Iris pigment epithelial cell (primary cell): ENCODE data around the gene KCNK13.
"Not testable (repeated sequence)": the region's sequence is repeated elsewhere in the genome, so short reads cannot be mapped to it uniquely, and the experiment has no call there.

ENCODE experiments used
- DNase-seq: peaks from one replicate; pipeline ENCODE4 v3.0.0-alpha.2; 2011; ENCODE audit warnings: low read depth

KCNK13 gene

GRCh38 chr14:90060965-90061684 lies 669 bp upstream of the KCNK13 start:
- DNase-seq: peak; percentile 9

- DNase-seq: peak; percentile 16
Observed at GRCh38 chr14:90062127-90062794, 467 bp downstream of the KCNK13 start.

- no peak for DNase-seq
Observed at GRCh38 chr14:90062822-90063539, 1.2 kb downstream of the KCNK13 start.

- DNase-seq: no peak
Observed at GRCh38 chr14:90072350-90072749, 10.6 kb downstream of the KCNK13 start.

GRCh38 chr14:90079576-90079975 lies 17.8 kb downstream of the KCNK13 start:
- no peak for DNase-seq

- peak; percentile 93 for DNase-seq
Observed at GRCh38 chr14:90087433-90087832, 25.6 kb downstream of the KCNK13 start.

- DNase-seq: no peak
Observed at GRCh38 chr14:90088176-90088575, 26.4 kb downstream of the KCNK13 start.

- not testable (repeated sequence) for DNase-seq
Observed at GRCh38 chr14:90089486-90089885, 27.7 kb downstream of the KCNK13 start.

GRCh38 chr14:90091393-90091792 lies 29.6 kb downstream of the KCNK13 start:
- peak; percentile 84 for DNase-seq

GRCh38 chr14:90093942-90094595 lies 32.3 kb downstream of the KCNK13 start:
- peak; percentile 81 for DNase-seq

GRCh38 chr14:90095096-90095495 lies 33.3 kb downstream of the KCNK13 start:
- no peak for DNase-seq

- no peak for DNase-seq
Observed at GRCh38 chr14:90096566-90096965, 34.8 kb downstream of the KCNK13 start.

GRCh38 chr14:90103808-90104207 lies 42.0 kb downstream of the KCNK13 start:
- DNase-seq: no peak

- DNase-seq: peak; percentile 9
Observed at GRCh38 chr14:90105756-90106155, 44.0 kb downstream of the KCNK13 start.

- DNase-seq: no peak
Observed at GRCh38 chr14:90107789-90108188, 46.0 kb downstream of the KCNK13 start.

GRCh38 chr14:90109858-90110257 lies 48.1 kb downstream of the KCNK13 start:
- peak; percentile 3 for DNase-seq

- peak; percentile 77 for DNase-seq
Observed at GRCh38 chr14:90111895-90112534, 50.2 kb downstream of the KCNK13 start.

GRCh38 chr14:90114554-90114953 lies 52.8 kb downstream of the KCNK13 start:
- no peak for DNase-seq

GRCh38 chr14:90115780-90116179 lies 54.0 kb downstream of the KCNK13 start:
- no peak for DNase-seq

- no peak for DNase-seq
Observed at GRCh38 chr14:90116444-90116843, 54.6 kb downstream of the KCNK13 start.

GRCh38 chr14:90118027-90118426 lies 56.2 kb downstream of the KCNK13 start:
- no peak for DNase-seq

- DNase-seq: no peak
Observed at GRCh38 chr14:90126260-90126659, 64.5 kb downstream of the KCNK13 start.
